ENCODE measurements around the gene AKT1.

The AKT1 gene

DNA sequence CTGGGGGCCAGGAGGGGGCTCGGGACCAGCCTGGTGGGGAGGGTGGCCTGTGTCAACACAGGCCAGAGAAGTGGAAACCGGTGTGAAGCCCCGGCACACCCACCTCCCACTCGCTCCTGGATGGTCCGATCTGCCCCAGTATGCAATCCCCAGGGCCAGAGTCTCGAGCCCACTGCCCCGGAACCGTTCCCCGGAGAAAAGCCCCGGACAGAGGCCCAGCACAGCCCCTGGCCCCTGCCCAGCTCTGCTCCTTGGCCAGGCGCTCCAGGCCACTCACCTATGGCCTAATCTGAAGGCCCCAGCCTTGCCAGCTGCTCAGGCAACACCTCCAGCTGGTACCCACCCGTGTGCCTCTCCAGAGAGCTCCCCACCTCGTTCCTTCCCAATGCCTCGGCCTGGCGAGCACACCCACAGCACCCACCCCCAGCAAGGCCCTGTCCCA lies 17.7 kb downstream of the AKT1 start:
- no peak for DNase-seq (ENCODE audit: low read depth)
- TF ChIP-seq, protein P1, sequence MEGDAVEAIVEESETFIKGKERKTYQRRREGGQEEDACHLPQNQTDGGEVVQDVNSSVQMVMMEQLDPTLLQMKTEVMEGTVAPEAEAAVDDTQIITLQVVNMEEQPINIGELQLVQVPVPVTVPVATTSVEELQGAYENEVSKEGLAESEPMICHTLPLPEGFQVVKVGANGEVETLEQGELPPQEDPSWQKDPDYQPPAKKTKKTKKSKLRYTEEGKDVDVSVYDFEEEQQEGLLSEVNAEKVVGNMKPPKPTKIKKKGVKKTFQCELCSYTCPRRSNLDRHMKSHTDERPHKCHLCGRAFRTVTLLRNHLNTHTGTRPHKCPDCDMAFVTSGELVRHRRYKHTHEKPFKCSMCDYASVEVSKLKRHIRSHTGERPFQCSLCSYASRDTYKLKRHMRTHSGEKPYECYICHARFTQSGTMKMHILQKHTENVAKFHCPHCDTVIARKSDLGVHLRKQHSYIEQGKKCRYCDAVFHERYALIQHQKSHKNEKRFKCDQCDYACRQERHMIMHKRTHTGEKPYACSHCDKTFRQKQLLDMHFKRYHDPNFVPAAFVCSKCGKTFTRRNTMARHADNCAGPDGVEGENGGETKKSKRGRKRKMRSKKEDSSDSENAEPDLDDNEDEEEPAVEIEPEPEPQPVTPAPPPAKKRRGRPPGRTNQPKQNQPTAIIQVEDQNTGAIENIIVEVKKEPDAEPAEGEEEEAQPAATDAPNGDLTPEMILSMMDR (IDR thresholded peaks at IDR 0.05; ENCODE audit: insufficient read depth, low read depth, low read length, missing control alignments): no peak
- H3K4me3 ChIP-seq (ENCODE audit: low read depth, low read length): no peak overlapping the region

- DNase-seq (ENCODE audit: low read depth): no peak
- no peak overlapping the region for H3K4me3 ChIP-seq (ENCODE audit: low read depth, low read length)
- TF ChIP-seq, protein P1 (IDR thresholded peaks at IDR 0.05; ENCODE audit: insufficient read depth, low read depth, low read length, missing control alignments): no peak
These were observed 18.4 kb downstream of the AKT1 start for GRCh38 chr14:104776961-104777807.

- TF ChIP-seq, protein P1 (IDR thresholded peaks at IDR 0.05; ENCODE audit: insufficient read depth, low read depth, low read length, missing control alignments): no peak
- DNase-seq (ENCODE audit: low read depth): no peak
These were observed 19.1 kb downstream of the AKT1 start for GRCh38 chr14:104776481-104776880.

GRCh38 chr14:104775073-104775489 lies 20.5 kb downstream of the AKT1 start:
- TF ChIP-seq, protein P1 (IDR thresholded peaks at IDR 0.05; ENCODE audit: insufficient read depth, low read depth, low read length, missing control alignments): no peak
- no peak for DNase-seq (ENCODE audit: low read depth)
- H3K4me3 ChIP-seq (ENCODE audit: low read depth, low read length): no peak overlapping the region

More at GRCh38 chr14:104776481-104776880, 19.1 kb downstream of the AKT1 start:
- no peak overlapping the region for H3K4me3 ChIP-seq (ENCODE audit: low read depth, low read length)

DNA sequence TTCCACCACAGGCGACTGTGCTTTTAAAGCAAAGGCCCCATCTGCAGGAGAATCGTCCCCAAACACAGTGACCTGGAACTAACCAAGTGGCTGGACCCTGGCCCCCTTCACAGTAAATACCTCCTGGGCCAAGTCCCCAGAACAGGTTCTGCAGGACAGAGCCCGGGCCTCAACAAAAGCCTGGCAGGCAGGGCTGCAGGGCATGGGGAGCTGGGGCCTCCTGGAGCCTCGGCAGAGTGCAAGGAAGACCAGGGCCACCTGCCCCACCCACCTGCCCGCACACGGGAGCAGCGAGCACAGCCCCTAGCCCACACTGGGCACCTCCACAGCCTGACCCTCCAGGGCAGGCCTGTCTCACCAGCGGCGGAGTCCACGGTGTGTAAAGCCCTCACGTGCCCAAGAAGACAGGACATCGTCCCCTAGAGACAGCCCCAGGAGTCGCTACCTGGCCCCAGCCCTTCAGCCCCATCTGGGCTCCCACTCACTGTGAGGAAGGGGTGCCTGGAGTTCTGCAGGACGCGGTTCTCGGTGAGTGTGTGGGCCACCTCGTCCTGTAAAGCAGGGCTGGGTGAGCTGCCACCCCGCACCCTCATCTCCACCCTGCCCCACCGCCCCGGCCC lies 21.0 kb downstream of the AKT1 start:
- TF ChIP-seq, protein P1 (IDR thresholded peaks at IDR 0.05; ENCODE audit: insufficient read depth, low read depth, low read length, missing control alignments): no peak
- H3K4me3 ChIP-seq (ENCODE audit: low read depth, low read length): no peak overlapping the region
- DNase-seq (ENCODE audit: low read depth): no peak

- H3K4me3 ChIP-seq (ENCODE audit: low read depth, low read length): no peak overlapping the region
- no peak for DNase-seq (ENCODE audit: low read depth)
- TF ChIP-seq, protein P1 (IDR thresholded peaks at IDR 0.05; ENCODE audit: insufficient read depth, low read depth, low read length, missing control alignments): no peak
These were observed 21.8 kb downstream of the AKT1 start for GRCh38 chr14:104773505-104774452.
